ENCODE results near the gene LTA.
A peak's percentile ranks its signal among the peaks of the same experiment; 100 is the strongest.

Gene LTA

GRCh38 chr6:31546339-31546957 is 25.6 kb upstream of the LTA start, which contains the start of gene ATP6V1G2 (continued):
- TF ChIP-seq ZNF48 (tag by site-specific recombination; IDR thresholded peaks at IDR 0.05) (no peak), CTCF (tag by site-specific recombination; IDR thresholded peaks at IDR 0.05) (peak; percentile 87), ZNF510 (tag by site-specific recombination; IDR thresholded peaks at IDR 0.05; ENCODE audit: insufficient replicate concordance) (no peak), SALL2 (tag by site-specific recombination; IDR thresholded peaks at IDR 0.05; ENCODE audit: borderline replicate concordance) (no peak), YY1 (tag by site-specific recombination; IDR thresholded peaks at IDR 0.05) (0 out of 2 replicates have a peak, but pooled peaks have one; percentile 27), ZBTB26 (tag by site-specific recombination; optimal IDR thresholded peaks at IDR 0.05) (no peak), EGR2 (tag by site-specific recombination; IDR thresholded peaks at IDR 0.05; ENCODE audit: low read depth) (peak; percentile 34)
- TF ChIP-seq, protein P1, sequence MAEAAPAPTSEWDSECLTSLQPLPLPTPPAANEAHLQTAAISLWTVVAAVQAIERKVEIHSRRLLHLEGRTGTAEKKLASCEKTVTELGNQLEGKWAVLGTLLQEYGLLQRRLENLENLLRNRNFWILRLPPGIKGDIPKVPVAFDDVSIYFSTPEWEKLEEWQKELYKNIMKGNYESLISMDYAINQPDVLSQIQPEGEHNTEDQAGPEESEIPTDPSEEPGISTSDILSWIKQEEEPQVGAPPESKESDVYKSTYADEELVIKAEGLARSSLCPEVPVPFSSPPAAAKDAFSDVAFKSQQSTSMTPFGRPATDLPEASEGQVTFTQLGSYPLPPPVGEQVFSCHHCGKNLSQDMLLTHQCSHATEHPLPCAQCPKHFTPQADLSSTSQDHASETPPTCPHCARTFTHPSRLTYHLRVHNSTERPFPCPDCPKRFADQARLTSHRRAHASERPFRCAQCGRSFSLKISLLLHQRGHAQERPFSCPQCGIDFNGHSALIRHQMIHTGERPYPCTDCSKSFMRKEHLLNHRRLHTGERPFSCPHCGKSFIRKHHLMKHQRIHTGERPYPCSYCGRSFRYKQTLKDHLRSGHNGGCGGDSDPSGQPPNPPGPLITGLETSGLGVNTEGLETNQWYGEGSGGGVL (tag by site-specific recombination; IDR thresholded peaks at IDR 0.05), result peak; percentile 54

- POLR2A ChIA-PET, result interaction anchor here (0.6 to 3.1 kb wide), 27 partner anchors 9 to 316 kb away, joined by 3 to 20 read pairs (median 4); partner anchors contain the start of genes BAG6, C6orf47, GPANK1 and HSPA1B
- no peaks in the 10 kb centered on the region for H3K9me3 ChIP-seq (ENCODE audit: control insufficient read depth, insufficient read depth, low read depth, low read length)
- peaks cover 20 to 38% of the 10 kb centered on the region in 2 experiments; a peak in 2 of 3 replicates for H3K36me3 ChIP-seq (ENCODE audit: control insufficient read depth in 2 of 2, insufficient read depth in 1 of 2, low read length in 2 of 2)
- CTCF ChIA-PET, result interaction anchor here (0.5 to 13.9 kb wide), 22 partner anchors 15 to 696 kb away, joined by 3 to 431 read pairs (median 5); partner anchors contain the start of genes APOM, LST1, LTB and MICB
- H3K4me1 ChIP-seq (ENCODE audit: control insufficient read depth, insufficient read depth, low read length), result peaks cover 2% of the 10 kb centered on the region; the same call in 1 of the 2 replicates
- H3K27ac ChIP-seq (ENCODE audit: extremely low read depth, low read depth, low read length), result peak within 1 kb of the TSS; percentile 50
- peak within 1 kb of the TSS; percentile 47 for H3K4me3 ChIP-seq (ENCODE audit: low read depth, low read length)
- TF ChIP-seq ZNF211 (tag by site-specific recombination; IDR thresholded peaks at IDR 0.05; ENCODE audit: low read depth) (no peak; the same call in 1 of the 2 replicates), ZNF704 (tag by site-specific recombination; IDR thresholded peaks at IDR 0.05) (no peak), ZNF311 (tag by site-specific recombination; IDR thresholded peaks at IDR 0.05; ENCODE audit: borderline replicate concordance) (no peak), ZNF184 (tag by site-specific recombination; IDR thresholded peaks at IDR 0.05) (0 out of 2 replicates have a peak, but pooled peaks have one; percentile 31), ATF2 (tag by site-specific recombination; IDR thresholded peaks at IDR 0.05; ENCODE audit: low read depth) (no peak), ZNF692 (tag by site-specific recombination; IDR thresholded peaks at IDR 0.05) (peak; percentile 93), ZNF626 (tag by site-specific recombination; IDR thresholded peaks at IDR 0.05) (no peak), ZNF221 (tag by site-specific recombination; IDR thresholded peaks at IDR 0.05; ENCODE audit: borderline replicate concordance) (no peak), ZNF350 (tag by site-specific recombination; IDR thresholded peaks at IDR 0.05) (no peak), ZNF16 (tag by site-specific recombination; IDR thresholded peaks at IDR 0.05; ENCODE audit: low read depth) (no peak; the same call in 1 of the 2 replicates), GLIS2 (tag by site-specific recombination; IDR thresholded peaks at IDR 0.05) (peak; percentile 90)
- TF ChIP-seq, protein P2, sequence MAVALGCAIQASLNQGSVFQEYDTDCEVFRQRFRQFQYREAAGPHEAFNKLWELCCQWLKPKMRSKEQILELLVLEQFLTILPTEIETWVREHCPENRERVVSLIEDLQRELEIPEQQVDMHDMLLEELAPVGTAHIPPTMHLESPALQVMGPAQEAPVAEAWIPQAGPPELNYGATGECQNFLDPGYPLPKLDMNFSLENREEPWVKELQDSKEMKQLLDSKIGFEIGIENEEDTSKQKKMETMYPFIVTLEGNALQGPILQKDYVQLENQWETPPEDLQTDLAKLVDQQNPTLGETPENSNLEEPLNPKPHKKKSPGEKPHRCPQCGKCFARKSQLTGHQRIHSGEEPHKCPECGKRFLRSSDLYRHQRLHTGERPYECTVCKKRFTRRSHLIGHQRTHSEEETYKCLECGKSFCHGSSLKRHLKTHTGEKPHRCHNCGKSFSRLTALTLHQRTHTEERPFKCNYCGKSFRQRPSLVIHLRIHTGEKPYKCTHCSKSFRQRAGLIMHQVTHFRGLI (tag by site-specific recombination; IDR thresholded peaks at IDR 0.05), result peak; percentile 33; the same call in 1 of the 2 replicates
Measured at GRCh38 chr6:31546958-31547726, 24.9 kb upstream of the LTA start, which contains the start of gene NFKBIL1. NFKBIL1 (plus strand) TSS chr6:31547608; CDS start chr6:31547695, 87 bp downstream.
